ENCODE data around the gene AATK.

- TF ChIP-seq FOXM1 (IDR thresholded peaks at IDR 0.05; ENCODE audit: borderline replicate concordance) (no peak), TARDBP (IDR thresholded peaks at IDR 0.05) (no peak), FOXA1 (IDR thresholded peaks at IDR 0.05) (no peak), L3MBTL2 (conservative IDR thresholded peaks at IDR 0.05) (no peak)
Observed at GRCh38 chr17:81106716-81107115, 59.3 kb downstream of the AATK start.

Data from HEK293T (cell line).